Bone marrow (tissue), 2 donors: ENCODE measurements around the gene ZMYND11.

Experiments used
- DNase-seq, 2 donors: peaks; one replicate each; lab custom pipeline; 2025; lab: John Stamatoyannopoulos, UW

Gene ZMYND11

DNA sequence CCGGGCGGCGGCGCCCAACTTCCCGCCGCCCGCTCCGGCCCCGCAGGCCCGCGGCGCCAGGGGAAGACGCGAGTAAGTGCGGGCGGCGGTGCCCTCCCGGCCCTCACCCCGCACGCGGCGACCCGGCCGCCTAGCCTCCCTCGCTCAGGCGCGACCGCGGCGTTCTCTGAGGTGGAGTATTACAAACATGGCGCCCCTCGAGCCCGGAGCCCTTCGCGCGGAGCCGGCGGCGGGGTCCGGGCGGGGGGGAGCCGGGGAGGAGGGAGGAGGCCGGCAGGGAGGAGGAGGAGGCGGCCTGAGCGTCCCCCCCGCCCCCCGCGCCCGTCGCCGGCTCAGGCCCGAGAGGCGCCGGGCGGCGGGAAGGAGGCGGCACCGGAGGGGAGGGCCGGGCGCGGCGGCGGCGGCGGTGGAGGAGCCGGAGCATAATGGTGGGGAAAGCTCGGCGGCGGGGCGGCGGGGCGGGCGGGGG, at the start of gene ZMYND11:
ZMYND11 (plus strand) TSS at position 324 of the 469 bp plus-strand sequence. CDS start 44,558 bp downstream, outside the sequence.
- DNase-seq, result peak in 1 of 2 donors; percentile 54

DNA sequence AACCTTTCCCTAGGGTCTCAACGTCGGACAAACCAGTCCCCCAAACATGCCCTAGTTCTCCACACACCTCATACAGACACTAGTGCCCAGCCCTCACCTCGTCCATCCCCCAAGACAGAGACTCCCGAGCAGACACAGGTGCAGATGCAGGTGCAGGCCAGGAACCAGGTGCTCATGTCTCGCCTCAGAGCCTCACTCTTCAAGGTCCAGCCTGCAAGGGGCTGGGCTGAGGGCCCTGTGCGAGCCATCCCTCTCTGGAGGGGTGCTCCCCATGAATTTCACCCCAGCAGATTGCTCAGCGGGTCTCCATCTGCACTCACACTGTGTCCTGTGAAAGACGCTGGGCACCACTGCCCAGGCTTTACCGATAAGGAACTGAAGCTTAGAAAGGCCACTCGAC, 49.2 kb upstream of the ZMYND11 start:
- no peak for DNase-seq

DNA sequence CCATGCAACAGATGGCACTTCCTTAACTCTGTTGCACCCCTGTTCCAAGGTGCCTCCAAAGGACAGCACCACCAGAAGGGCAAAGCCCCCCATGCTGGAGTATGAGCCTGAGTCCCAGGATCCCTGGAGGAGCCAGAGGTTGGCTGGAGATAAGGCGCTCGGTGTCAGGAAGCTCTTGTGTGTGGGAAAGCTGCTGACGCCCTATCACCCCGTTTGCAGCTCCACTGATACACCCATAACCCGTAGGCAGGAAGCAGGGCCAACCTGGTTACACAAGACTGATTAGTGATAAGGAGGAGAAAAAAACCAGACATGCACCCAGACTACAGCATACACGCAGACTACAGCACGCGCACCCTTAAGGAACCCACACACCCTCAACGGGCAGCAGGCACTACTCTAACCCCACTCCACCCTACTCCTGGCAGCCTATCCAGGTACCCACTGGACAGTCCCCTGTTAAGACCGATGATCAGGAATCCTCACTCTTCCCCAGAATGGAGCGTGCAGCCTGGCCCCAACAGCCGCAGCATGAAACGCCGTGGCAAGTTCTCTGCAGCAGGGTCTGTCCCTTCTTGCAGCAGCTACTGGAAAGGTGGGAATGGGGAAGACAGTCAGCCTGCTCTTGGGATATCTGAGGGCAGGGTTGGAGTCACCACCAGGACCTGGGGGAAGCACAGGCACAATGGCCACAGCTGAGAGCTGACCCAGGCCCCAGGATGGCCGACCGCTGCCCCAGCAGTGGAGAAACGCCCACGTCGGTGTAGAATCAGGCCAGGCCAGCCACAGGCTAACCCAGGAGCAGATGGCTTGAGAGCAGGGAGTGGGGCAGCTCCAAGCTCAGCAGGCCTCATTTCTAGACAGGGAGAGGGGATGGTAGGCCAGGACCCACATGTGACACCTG, 47.8 kb upstream of the ZMYND11 start:
- no peak for DNase-seq

DNA sequence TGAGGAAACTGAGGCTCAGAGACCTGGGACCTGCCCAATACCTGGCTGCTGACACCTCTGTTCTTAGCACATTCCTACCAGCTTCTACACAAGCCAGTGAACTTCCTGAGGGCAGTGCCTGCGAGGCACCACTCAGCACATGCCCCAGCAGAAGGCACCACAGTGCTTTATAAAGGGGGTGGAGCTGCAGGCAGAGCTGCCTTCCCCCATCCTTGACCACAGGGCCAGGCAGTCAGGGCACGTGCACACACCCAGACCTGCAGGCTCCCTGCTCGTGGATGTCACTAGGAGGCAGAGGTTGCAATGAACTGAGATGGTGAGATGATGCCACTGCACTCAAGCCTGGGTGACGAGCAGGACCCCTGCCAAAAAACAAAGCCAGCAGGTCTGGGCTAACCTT, 47.0 kb upstream of the ZMYND11 start:
- no peak for DNase-seq

DNA sequence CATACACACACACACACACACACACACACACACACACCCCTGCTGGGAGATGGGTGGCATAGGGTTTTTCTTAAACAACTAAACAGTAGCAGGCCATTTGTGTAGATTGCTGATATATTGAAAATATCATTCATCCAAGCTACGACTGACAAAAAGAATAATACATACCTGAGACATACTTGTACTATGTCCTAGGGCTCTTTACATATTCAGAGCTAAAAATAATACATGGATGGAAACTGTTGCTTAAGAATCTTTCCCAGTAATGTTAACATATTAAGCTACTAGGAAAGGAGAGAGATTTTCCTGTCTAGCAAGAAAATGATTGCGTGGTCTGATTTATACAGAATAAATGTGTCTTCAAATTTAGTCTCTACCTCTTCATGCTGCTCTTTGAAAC, 46.0 kb upstream of the ZMYND11 start:
- no peak for DNase-seq

DNA sequence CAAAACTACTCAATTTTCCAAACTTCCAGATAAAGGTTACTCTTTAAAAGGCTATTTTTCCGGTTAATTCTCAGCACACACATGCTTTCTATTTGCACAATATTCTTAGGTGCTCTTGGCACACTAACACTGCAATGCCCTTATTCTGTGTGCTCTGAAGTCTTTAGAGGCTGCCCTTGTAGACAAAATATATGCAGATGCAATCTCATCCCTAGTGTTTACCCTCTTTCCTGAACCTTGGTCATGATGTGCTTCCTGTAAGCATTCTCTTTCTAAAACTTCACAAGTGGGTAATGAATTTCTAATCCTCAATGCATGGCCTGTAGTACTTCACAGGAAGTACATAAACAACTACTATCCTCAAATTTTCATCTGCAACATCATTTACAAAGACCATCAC, 45.1 kb upstream of the ZMYND11 start:
- DNase-seq, result no peak

DNA sequence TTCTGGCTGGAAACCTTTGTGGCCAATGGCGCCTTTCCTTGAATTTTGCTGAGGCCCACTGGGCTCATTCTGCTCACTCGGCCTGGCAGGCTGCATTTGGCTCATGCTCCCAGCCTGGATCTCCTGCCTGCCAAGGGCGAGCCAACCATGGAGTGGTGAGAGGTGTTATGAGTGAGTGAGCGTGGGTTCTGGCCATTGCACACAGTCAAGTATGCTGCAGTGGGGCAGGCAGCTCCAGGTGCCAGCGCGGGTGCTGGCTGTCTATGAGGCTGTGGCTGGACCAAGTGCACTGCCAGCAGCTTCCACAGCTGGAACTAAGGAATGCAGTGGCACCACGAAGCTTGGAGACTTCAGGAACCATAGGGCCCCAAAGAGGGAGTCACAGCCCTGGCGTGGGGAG, 43.9 kb upstream of the ZMYND11 start:
- no peak for DNase-seq

DNA sequence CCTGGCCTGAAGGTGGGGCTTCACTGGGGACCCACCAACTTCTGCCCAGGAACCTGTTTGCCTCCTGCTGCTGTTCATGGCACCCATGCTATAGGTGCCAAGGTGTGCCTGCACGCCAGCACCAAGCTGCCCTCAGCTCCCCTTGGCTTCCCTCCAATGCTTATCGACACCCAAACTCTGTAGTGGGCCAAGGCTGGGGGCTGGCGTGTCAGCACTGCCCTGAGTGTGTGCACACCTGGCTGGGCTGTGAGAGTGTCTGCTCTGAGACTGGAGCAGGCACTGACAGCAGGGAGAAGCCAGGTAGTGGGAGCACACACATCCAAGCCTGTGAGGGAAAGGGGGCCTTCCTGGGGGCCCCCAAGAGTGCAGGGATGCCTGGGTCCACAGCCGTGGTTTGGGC, 43.1 kb upstream of the ZMYND11 start:
- no peak for DNase-seq

DNA sequence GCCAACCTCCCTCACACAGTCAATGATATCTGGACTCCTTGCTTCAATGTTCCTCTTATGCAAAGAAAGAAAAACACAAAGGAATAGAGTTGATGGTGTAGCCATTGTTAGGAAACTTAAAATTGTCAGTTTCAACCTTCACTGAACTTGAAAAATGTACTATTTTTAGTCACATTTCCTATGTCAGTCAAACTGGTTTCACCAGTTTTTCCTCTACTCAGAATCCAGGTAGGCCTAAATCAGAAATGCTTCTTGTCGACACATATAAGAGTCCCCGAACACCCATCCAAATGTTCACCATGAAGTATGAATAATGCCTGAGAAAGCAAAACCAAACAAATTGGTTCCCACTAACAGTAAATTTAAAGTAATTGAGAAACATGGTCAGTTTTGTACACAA, 42.4 kb upstream of the ZMYND11 start:
- no peak for DNase-seq

DNA sequence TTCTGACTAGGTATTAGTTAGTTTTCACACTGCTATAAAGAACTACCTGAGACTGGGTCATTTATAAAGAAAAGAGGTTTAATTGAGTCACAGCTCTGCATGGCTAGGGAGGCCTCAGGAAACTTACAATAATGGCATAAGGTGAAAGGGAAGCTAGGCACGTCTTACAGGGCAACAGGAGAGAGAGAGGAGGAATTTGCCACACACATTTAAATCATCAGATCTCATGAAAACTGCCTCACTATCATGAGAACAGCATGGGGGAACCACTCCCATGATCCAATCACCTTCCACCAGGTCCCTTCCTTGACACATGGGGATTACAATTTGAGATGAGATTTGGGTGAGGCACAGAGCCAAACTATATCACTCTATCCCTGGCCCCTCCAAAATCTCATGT, 40.6 kb upstream of the ZMYND11 start:
- no peak for DNase-seq

DNA sequence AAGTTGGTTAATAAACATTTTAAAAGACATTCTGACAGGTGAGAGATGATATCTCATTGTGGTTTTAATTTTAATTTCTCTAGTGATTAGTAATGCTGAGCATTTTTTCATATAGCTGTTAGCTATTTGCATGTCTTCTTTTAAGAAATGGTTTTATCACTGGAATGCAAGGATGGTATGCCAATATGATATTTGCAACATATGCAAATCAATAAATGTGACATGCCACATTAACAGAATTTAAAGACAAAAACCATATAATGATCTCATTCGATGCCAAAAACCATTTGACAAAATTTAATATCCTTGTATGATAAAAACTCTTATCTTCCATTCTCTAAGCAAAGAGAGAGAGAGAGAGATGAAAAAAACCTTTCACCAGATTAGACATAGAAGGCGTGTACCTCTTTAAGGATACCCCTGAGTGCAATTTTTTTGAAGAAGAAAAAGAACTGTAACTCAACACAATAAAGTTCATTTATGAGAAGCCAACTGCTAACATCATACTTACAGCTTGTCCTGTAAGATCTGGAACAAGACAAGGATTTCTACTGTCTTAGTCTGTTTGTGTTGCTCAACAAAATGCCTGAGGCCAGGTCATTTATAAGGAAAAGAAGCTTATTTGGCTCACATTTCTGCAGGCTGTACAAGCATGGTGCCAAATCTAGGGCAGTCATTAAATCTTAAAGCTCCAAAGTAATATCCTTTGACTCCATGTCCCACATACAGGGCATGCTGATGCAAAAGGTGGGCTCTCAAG, 39.7 kb upstream of the ZMYND11 start:
- no peak for DNase-seq

DNA sequence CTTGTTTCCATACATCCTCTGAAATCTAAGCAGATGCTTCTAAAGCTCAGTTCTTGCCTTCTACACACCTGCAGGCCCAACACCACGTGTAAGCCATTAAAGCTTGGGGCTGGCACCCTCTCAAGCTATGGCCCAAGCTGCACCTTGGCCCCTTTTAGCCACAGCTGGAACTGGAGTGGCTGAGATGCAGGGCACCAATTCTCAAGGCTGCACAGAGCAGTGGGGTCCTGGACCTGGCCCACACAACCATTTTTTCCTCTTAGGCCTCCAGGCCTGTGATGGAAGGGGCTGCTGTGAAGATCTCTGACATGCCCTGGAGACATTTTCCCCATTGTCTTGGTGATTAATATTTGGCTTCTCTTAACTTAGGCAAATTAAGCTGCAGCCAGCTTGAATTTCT, 38.8 kb upstream of the ZMYND11 start:
- no peak for DNase-seq

DNA sequence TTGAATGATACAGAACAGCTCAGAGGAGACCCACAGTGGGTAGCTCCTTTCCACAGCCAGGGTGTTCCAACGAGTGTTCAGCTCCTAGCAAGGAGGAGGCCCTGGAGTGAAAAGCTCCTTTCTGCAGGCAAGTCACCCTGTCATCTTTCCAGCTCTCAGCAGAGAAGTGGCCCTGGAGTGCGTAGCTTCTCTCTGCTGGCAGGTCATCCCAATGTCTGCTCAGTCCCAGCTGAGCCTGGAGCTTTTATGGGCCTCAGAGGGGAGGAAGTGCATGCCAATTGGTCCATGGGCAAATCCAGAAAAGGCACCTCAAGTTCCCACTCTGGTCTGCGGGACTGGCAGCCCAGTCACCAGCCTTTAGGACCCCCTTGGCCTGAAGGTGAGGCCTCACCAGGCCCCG, 30.8 kb upstream of the ZMYND11 start:
- DNase-seq, result no peak

DNA sequence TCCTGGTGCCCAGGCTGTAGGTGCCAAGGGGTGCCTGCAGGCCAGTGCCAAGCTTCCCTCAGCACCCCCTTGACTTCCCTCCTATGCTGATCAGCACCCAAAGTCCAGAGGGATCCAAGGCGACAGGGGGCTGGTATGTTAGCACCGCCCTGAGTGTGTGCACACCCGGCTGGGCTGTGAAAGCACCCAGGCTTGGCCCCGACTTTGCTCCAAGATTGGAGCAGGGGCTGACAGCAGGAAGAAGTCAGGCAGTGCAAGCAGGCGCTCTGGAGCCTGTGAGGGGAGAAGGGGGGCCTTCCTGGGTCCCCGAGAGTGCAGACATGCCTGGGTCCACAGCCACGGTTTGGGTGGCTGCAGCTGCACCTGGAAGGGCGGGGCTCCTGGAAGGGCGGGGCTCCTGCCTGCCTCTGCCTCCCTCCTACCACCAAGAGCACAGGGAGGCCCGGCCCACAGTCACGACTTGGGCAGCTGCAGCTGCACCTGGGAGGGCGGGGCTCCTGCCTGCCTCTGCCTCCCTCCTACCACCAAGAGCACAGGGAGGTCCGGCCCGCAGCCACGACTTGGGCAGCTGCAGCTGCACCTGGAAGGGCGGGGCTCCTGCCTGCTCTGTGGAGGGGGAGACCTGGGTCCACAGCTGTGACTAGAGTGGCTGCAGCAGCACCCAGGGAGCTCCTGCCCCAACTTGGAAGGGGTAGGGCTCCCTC, 30.2 kb upstream of the ZMYND11 start:
- DNase-seq, result no peak

DNA sequence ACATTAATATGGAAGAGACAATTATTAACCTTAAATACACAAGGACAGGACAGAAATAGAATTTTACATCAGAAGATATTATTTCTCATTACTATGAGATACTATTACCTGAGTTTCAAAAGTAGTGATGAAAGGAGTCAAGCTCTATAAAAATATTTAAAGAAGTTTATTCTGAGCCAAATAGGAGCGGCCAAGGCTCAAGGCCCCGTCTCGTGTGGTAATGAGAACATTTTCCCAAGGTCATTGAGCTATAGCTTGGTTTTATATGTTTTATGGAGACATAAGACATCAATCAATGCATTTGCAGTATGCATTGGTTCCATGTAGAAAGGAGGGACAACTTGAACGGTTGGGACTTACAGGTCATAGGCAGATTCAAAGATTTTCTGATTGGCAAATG, 29.4 kb upstream of the ZMYND11 start:
- DNase-seq, result no peak

DNA sequence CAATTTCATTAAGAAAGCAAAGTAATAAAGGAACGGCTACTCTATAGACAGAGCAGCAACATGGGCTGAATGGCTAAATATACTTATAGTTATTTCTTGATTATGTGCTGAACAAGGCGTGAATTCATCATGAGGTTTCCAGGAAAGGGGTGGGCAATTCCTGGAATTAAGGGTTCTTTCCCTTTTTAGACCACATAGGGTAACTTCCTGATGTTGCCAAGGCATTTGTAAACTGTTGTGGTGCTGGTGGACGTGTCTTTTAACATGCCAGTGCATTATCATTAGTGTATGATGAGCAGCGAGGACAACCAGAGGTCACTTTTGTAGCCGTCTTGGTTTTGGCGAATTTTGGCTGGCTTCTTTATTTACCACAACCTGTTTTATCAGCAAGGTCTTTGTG, 28.5 kb upstream of the ZMYND11 start:
- no peak for DNase-seq

DNA sequence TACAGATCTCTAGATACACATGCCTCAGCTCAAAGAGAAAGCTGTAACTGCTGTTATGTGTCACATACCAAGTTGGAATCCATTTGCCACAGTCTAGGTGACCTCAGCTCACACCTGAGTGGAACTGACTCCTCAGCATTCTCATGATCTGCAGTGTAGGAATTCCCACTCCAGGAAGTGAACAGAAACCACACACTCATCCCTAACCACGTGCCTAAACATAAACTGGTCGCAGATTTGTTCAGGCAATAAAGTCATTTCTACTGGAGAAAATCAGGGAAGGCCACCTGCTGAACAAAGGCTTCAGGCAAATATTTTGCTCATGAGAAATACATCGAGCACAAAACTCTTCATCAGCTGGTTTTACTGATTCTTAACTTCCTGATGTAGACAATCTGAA, 23.0 kb upstream of the ZMYND11 start:
- DNase-seq, result no peak

DNA sequence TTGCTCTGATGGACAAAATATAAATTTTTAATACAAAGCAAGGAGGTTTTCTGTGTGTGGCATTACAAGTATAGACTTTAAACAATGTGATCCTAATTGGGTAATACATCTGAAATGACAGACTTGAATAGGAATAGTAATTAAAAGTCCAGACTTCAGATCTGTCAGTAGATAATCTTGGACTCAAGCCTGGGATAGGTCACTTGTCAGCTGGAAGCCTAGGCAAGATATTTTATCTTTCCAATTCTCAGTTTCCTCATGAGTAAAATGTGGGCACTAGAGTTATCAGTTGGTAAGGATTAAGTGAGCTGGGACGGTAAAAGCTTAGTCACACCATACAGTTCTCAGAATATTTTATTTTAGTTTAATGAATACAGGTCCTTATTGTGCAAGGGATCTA, 10.4 kb upstream of the ZMYND11 start:
- DNase-seq, result no peak

DNA sequence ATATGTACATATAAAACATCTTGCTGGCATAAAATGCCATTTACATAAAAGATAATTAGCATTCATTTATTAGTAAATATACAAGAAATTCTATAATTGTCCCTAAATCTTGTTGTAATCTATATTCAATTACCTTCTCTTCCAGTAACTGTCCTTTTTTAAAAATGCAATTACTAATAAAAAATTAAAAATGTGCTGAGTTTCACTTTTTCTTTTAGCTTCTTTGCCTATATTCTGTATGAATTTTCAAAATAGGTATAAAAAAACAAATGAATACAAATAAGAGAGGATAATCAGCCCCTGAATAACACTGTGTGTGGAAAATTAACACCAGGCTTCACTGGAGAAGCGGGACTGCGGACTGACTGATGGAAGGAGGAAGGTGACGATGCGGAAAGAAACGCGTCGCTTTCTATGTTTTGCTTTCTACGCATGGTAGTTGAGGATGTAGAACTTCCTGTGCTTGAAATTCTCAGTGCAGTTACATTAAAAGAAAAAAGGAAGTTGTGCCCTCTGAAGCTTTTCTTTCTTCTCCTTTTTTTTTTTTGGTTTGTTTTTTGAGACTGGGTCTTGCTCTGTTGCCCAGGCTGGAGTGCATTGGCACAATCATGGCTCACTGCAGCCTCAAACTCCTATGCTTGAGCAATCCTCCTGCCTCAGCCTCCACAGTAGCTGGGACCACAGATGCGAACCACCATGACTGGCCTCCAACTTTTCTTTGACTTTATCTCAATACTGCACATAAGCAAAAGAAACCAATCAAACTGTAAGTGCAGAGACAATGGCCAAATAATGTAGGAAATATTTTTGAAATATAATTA, 7.4 kb upstream of the ZMYND11 start:
- DNase-seq, result peak in 1 of 2 donors; percentile 71

DNA sequence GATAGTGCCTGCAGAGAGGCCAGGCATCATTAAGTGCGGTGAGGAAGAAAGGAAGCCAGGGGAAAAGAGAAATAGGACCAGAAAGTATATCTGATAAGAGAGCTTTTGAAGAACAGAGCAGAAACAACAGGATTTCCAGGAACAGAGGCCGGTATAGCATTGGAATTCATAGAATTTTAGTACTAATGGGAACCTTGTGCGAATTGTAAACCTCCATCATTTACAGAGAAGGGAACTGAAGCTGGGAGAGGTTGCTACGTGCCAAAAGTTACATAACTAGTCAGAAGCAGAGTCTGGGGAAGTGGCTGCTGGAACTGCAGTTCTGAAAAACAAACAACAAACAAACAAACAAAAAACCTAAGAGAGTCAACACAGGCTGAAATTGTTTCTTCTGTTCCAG, 5.4 kb upstream of the ZMYND11 start:
- no peak for DNase-seq
